GM12874 (cell line): Measurements from ENCODE around the gene NOTCH2NLA.
"Not testable (repeated sequence)": the region's sequence is repeated elsewhere in the genome, so short reads cannot be mapped to it uniquely, and the experiment has no call there.

Source experiments
- CTCF ChIP-seq: IDR thresholded peaks from 2 replicates; pipeline ENCODE4 v1.5.1; 2011; ENCODE audit warnings: low read depth, mild to moderate bottlenecking, control low read depth, low read length, moderate library complexity; ENCODE audit not compliant: insufficient read depth

NOTCH2NLA gene

GRCh38 chr1:146228710-146229477, at the start of gene NOTCH2NLA:
Gene NOTCH2NLA (minus strand): TSS chr1:146229021. CDS start chr1:146189337, 39,684 bp downstream.
- not testable (repeated sequence) for TF ChIP-seq CTCF

GRCh38 chr1:146144465-146144864, 84.4 kb downstream of the NOTCH2NLA start, which contains the start of gene NBPF10:
Gene NBPF10 (minus strand): TSS chr1:146144804. CDS start chr1:146144769, 35 bp downstream.
- TF ChIP-seq CTCF: not testable (repeated sequence)
